Measurements from ENCODE around the gene CYB561D2. TPM values are rescaled to one million over a fixed set of nuclear protein-coding genes. Genes with fewer than 3 reads are reported as not detected.
A peak's percentile ranks its signal among the peaks of the same experiment; 100 is the strongest.
"Not testable (repeated sequence)": the region's sequence is repeated elsewhere in the genome, so short reads cannot be mapped to it uniquely, and the experiment has no call there.

Gene CYB561D2, protein sequence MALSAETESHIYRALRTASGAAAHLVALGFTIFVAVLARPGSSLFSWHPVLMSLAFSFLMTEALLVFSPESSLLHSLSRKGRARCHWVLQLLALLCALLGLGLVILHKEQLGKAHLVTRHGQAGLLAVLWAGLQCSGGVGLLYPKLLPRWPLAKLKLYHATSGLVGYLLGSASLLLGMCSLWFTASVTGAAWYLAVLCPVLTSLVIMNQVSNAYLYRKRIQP
- total RNA-seq (10 to 100 TPM; 39.6 to 40.0 TPM), polyA plus RNA-seq (10 to 100 TPM; 66.2 to 68.3 TPM)

DNA sequence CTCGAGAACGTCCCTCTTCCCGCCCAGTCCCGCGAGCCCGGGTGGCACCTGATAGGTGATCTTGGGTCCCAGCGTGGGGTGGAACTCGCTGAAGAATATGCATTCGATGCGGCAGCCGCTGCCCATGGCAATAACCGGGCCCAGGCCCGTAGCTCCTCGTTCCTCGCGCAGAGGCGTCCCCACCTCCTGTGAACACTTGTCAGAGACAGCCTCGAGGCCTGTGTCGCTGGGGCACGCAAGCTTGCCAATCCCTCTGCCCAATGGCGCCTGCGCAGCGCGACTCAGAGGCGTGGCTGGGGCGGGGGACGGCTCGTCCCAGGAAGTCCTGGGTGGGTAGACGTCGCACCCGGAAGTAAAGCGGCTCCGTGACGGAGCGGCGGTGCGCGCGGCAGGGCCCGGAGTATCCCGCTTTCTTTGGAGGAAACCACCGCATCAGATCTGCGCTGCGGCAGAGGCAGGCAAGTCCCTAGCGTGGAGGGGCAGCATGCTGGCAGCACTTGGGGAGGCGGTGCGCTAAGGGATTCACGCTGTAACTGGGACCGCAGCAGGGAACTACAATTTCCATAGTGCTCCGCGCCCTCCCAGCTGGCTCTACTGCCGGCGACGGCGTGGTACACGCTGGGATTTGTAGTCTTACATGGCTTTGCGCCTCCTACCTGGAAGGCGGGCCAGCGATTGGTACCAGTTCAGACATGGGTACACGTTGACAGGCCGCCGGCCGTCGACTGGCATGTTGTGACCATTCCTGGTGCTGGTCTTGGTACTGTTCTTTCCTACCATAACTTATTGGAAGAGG lies at the start of gene CYB561D2, which contains the start of gene NPRL2:
Gene CYB561D2 (plus strand): TSS at position 336 of the 796 bp plus-strand sequence. CDS start 572 bp downstream, outside the sequence.
Gene NPRL2 (minus strand): TSS at position 249 of the 796 bp plus-strand sequence. CDS start 123 bp downstream, at position 126.
- CTCF ChIA-PET (ENCODE audit: partially characterized antibody): interaction anchor here (0.7 to 4.5 kb wide), 11 partner anchors 10 to 1039 kb away, joined by 3 to 84 read pairs (median 4); partner anchors contain the start of genes RASSF1 and TUSC2
- H3K27me3 ChIP-seq (ENCODE audit: insufficient read depth, low read length): no peaks in the 10 kb centered on the region
- H3K4me1 Mint-ChIP-seq: peaks cover 28 to 78% (median 53%) of the 10 kb centered on the region in 4 donors

DNA sequence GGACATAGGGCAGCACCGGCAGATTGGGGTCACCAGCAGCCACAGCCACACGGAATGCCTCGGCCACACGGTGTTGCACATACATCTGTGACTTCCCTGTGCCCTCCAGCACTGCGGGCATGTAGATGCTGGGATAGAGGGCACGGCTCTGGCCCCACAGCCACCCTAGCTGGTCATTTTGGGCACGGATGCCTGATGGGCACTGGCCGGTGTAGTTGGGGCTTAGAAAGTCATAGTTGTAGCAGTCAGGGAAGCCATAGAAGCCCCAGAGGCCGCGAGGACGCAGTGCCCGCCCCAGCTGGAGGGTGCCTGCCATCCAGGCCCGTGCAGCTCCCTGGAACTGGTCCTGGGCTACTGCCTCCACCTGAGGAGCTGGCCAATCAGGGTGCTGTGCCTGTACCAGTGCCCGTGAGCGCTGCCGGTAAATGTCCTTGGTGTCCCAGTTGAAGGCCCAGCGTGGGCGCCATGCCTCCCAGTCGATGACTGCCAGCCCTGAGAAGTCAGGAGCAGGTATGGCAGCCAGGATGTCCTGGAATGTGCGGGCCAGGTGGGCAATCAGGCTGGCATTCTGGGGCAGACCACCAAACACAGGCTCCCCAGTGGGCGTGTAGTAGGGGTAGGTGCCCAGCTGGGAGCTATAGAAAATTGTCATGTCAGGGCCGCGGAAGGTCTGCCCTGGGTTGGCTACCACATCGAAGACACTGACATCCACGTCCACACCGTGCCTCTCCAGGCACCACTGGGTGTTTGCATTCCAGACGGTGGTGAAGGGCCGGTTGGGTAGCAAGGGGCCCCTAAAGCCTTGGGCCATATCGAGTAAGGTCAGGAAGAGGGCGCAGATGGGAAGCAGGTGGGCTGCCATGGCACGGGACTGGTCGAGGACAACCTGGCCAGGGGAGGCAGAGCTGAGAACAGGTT lies 48.3 kb upstream of the CYB561D2 start:
- H3K36me3 ChIP-seq (ENCODE audit: insufficient read depth, low read length): no peaks in the 10 kb centered on the region
- no peaks in the 10 kb centered on the region for H3K27me3 ChIP-seq (ENCODE audit: insufficient read depth, low read length)
- Mint-ChIP-seq H3K27ac (peak overlapping the region in 3 of 7 donors; percentile 13 to 57 (median 41)), H3K4me1 (peaks cover 14 to 37% (median 23%) of the 10 kb centered on the region in 4 donors), H3K27me3 (no peaks in the 10 kb centered on the region), H3K9me3 (no peaks in the 10 kb centered on the region), H3K36me3 (peaks cover 0 to 7% of the 10 kb centered on the region in 2 donors), H3K4me3 (peak overlapping the region in 1 of 8 donors; percentile 7)
- peaks cover 25% of the 10 kb centered on the region for H3K4me1 ChIP-seq (ENCODE audit: insufficient read depth, low read length)
- intact Hi-C loops (cut with micrococcal nuclease): no loop called here
- CTCF ChIA-PET (ENCODE audit: partially characterized antibody): interaction anchor here (0.7 to 1.0 kb wide), 2 partner anchors 35 to 265 kb away, joined by 3 read pairs; partner anchors contain the start of gene C3orf18
- DNase-seq: peak in 1 of 5 donors; percentile 35
- no peak overlapping the region for H3K27ac ChIP-seq (ENCODE audit: low read depth, low read length)
- no peaks in the 10 kb centered on the region for H3K9me3 ChIP-seq (ENCODE audit: control insufficient read depth in 1 of 2, low read length in 2 of 2)
- POLR2A ChIA-PET (ENCODE audit: partially characterized antibody): interaction anchor here (0.9 to 1.0 kb wide), 3 partner anchors 13 to 36 kb away, joined by 3 to 4 read pairs (median 3); partner anchors contain the start of gene TUSC2
- H3K4me3 ChIP-seq (ENCODE audit: low read length in 2 of 2): no peak overlapping the region

More for the DNA sequence above, at the start of gene CYB561D2, which contains the start of gene NPRL2:
- Histone ChIP-seq H3K36me3 (ENCODE audit: insufficient read depth, low read length) (peaks cover 35% of the 10 kb centered on the region), H3K4me3 (ENCODE audit: low read length in 2 of 2) (peak within 1 kb of the TSS; percentile 66 to 98), H3K27ac (ENCODE audit: low read depth, low read length) (peak within 1 kb of the TSS; percentile 94), H3K4me1 (ENCODE audit: insufficient read depth, low read length) (peaks cover 58% of the 10 kb centered on the region), H3K9me3 (ENCODE audit: control insufficient read depth in 1 of 2, low read length in 2 of 2) (no peaks in the 10 kb centered on the region)
- DNase-seq: peak; percentile 99 to 100 (median 99)
- peak within 1 kb of the TSS; percentile 91 to 99 (median 96) for H3K4me3 Mint-ChIP-seq
- H3K36me3 Mint-ChIP-seq: peaks cover 6 to 62% of the 10 kb centered on the region in 2 donors
- intact Hi-C loops (cut with micrococcal nuclease): loop anchor here (1.0 to 5.0 kb wide), 6 partner anchors 9 to 262 kb away; partner anchors contain the start of genes CISH, HYAL3, IFRD2 and NAA80
- POLR2A ChIA-PET (ENCODE audit: partially characterized antibody): interaction anchor here (0.7 to 23.7 kb wide), 20 partner anchors 11 to 1257 kb away, joined by 3 to 595 read pairs (median 4); partner anchors contain the start of genes C3orf18, DCAF1, HEMK1 and HYAL3
- peak within 1 kb of the TSS; percentile 96 to 99 (median 99) for H3K27ac Mint-ChIP-seq
- H3K9me3 Mint-ChIP-seq: no peaks in the 10 kb centered on the region
- no peaks in the 10 kb centered on the region for H3K27me3 Mint-ChIP-seq

DNA sequence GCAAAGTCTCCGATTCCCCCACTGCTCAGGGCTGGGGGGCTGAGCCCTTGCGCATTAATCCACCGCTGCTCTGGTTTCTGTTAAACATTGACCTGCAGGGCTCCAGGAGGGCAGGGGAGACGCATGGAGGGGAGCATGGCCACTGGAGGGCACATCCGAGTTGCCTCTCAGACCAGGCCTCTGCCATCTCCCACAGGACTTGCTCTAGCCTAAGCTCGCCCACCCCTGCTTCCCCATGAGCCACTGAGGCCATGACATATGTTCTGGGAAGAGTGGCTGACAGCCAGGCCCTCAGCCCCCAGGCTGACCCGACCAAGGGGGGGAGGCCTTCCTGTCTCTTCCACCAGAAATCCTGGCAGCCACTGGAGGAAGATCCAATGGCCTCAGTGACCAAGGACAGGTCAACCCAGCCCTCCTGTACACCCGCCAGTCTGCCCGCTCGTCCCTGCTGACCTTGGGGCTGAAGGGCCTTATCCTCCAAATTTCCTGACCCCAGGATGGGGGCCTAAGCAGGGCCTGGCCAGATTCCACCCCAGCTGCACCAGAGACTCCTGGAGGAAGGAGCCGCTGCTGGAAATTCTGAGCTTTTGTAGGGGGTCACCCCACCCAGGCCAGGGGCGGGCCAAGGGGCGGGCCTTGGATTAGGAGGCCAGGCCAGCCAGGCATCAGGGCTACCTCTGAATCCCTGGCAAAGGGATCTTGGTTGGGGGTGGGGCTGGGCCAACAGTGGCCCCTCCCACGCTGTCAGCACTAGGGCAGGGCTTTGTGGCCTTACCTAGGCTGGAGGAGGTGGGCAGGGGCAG lies 47.4 kb upstream of the CYB561D2 start, which contains the start of gene HYAL1:
Gene HYAL1 (minus strand): TSS at position 562 of the 803 bp plus-strand sequence. CDS start 618 bp downstream, outside the sequence.
- Mint-ChIP-seq H3K4me1 (peaks cover 12 to 29% (median 18%) of the 10 kb centered on the region in 4 donors), H3K9me3 (no peaks in the 10 kb centered on the region), H3K4me3 (no peak within 1 kb of the TSS), H3K36me3 (peaks cover 0 to 7% of the 10 kb centered on the region in 2 donors), H3K27ac (no peak within 1 kb of the TSS), H3K27me3 (no peaks in the 10 kb centered on the region)
- H3K4me1 ChIP-seq (ENCODE audit: insufficient read depth, low read length): peaks cover 18% of the 10 kb centered on the region
- DNase-seq: peak in 1 of 5 donors; percentile 31
- H3K27ac ChIP-seq (ENCODE audit: low read depth, low read length): no peak within 1 kb of the TSS
- CTCF ChIA-PET (ENCODE audit: partially characterized antibody): interaction anchor here (1.0 kb wide), 1 partner anchor 34 kb away, joined by 3 read pairs; no protein-coding TSS in a partner anchor
- POLR2A ChIA-PET (ENCODE audit: partially characterized antibody): interaction anchor here (0.9 kb wide), 1 partner anchor 35 kb away, joined by 3 read pairs; no protein-coding TSS in a partner anchor
- no peaks in the 10 kb centered on the region for H3K9me3 ChIP-seq (ENCODE audit: control insufficient read depth in 1 of 2, low read length in 2 of 2)
- no peaks in the 10 kb centered on the region for H3K36me3 ChIP-seq (ENCODE audit: insufficient read depth, low read length)
- intact Hi-C loops (cut with micrococcal nuclease): no loop called here
- H3K4me3 ChIP-seq (ENCODE audit: low read length in 2 of 2): no peak within 1 kb of the TSS
- no peaks in the 10 kb centered on the region for H3K27me3 ChIP-seq (ENCODE audit: insufficient read depth, low read length)

DNA sequence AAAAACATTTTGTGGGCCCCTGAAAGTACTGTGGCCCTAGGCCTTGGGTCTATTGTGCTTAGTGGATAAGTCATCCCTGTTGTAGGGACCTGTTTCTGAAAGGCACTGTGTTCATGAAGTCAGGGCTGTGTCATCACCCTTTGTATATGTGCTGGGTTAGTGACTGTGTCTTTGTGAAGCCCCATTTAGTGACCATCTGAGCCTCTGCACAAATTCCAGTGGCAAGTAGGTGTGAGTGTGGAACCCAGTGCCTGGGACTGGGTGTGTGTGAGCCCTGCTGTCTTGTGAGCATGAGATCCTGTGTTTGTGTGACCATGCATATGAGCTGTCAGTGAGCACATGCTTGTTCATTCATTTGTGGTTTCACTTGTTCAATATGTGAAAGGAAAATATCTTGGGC lies 46.1 kb upstream of the CYB561D2 start:
- peaks cover 11 to 16% (median 14%) of the 10 kb centered on the region in 4 donors for H3K4me1 Mint-ChIP-seq
- Histone ChIP-seq H3K9me3 (ENCODE audit: control insufficient read depth in 1 of 2, low read length in 2 of 2) (no peaks in the 10 kb centered on the region), H3K36me3 (ENCODE audit: insufficient read depth, low read length) (no peaks in the 10 kb centered on the region), H3K27ac (ENCODE audit: low read depth, low read length) (no peak overlapping the region), H3K4me3 (ENCODE audit: low read length in 2 of 2) (no peak overlapping the region), H3K4me1 (ENCODE audit: insufficient read depth, low read length) (peaks cover 12% of the 10 kb centered on the region), H3K27me3 (ENCODE audit: insufficient read depth, low read length) (no peaks in the 10 kb centered on the region)
- ChIA-PET POLR2A (ENCODE audit: partially characterized antibody) (no interaction called here), CTCF (ENCODE audit: partially characterized antibody) (no interaction called here)
- H3K36me3 Mint-ChIP-seq: no peaks in the 10 kb centered on the region
- H3K9me3 Mint-ChIP-seq: no peaks in the 10 kb centered on the region
- intact Hi-C loops (cut with micrococcal nuclease): no loop called here
- H3K27ac Mint-ChIP-seq: peak overlapping the region in 4 of 7 donors; percentile 7 to 57 (median 30)
- no peak overlapping the region for H3K4me3 Mint-ChIP-seq
- DNase-seq: peak in 1 of 5 donors; percentile 8
- no peaks in the 10 kb centered on the region for H3K27me3 Mint-ChIP-seq

DNA sequence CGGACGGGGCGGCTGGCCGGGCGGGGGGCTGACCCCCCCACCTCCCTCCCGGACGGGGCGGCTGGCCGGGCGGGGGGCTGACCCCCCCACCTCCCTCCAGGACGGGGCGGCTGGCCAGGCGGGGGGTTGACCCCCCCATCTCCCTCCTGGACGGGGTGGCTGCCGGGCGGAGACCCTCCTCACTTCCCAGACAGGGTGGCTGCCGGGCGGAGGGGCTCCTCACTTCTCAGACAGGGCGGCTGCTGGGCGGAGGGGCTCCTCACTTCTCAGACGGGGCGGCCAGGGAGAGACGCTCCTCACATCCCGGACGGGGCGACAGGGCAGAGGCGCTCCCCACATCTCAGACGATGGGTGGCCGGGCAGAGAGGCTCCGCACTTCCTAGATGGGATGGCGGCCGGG lies 38.6 kb upstream of the CYB561D2 start:
- intact Hi-C loops (cut with micrococcal nuclease); H3K4me3 ChIP-seq (ENCODE audit: low read length in 2 of 2); H3K27me3 ChIP-seq (ENCODE audit: insufficient read depth, low read length); H3K27ac ChIP-seq (ENCODE audit: low read depth, low read length); H3K36me3 Mint-ChIP-seq; H3K36me3 ChIP-seq (ENCODE audit: insufficient read depth, low read length); POLR2A ChIA-PET (ENCODE audit: partially characterized antibody); H3K9me3 ChIP-seq (ENCODE audit: control insufficient read depth in 1 of 2, low read length in 2 of 2); CTCF ChIA-PET (ENCODE audit: partially characterized antibody); H3K27ac Mint-ChIP-seq; H3K4me3 Mint-ChIP-seq; H3K9me3 Mint-ChIP-seq; H3K27me3 Mint-ChIP-seq: not testable (repeated sequence)
- H3K4me1 ChIP-seq (ENCODE audit: insufficient read depth, low read length): peaks cover 16% of the 10 kb centered on the region
- DNase-seq: peak in 1 of 5 donors; percentile 8
- peaks cover 12 to 17% (median 14%) of the 10 kb centered on the region in 4 donors for H3K4me1 Mint-ChIP-seq

Data from CD4-positive, alpha-beta memory T cell (primary cell).